Measurements from ENCODE around the gene NPFFR1. TPM values are rescaled to one million over a fixed set of nuclear protein-coding genes. Genes with fewer than 3 reads are reported as not detected.

NPFFR1 gene
- total RNA-seq, 4 donors from 2014 or later: 0.22 to 0.42 TPM; not detected in 2

- intact Hi-C loops (cut with DNase I; ENCODE audit: low total_unique reads): no loop called here
Measured at GRCh38 chr10:70328967-70329366, 45.2 kb upstream of the NPFFR1 start.

GRCh38 chr10:70328018-70328417 lies 44.2 kb upstream of the NPFFR1 start:
- intact Hi-C loops (cut with DNase I; ENCODE audit: low total_unique reads): no loop called here
- 93 to 94% methylated on average over 4 of the region's 4 CpGs for WGBS, 2 donors
- H3K4me3 ChIP-seq (ENCODE audit: low read depth, poor library complexity, severe bottlenecking): no peak overlapping the region
- no peak for TF ChIP-seq CTCF (IDR thresholded peaks at IDR 0.05)
- no peak for TF ChIP-seq POLR2A (IDR thresholded peaks at IDR 0.05)
- DNase-seq (ENCODE audit: low spot score in 2 of 2): no peak

More at GRCh38 chr10:70328967-70329366, 45.2 kb upstream of the NPFFR1 start:
- no peak for TF ChIP-seq CTCF (IDR thresholded peaks at IDR 0.05)
- TF ChIP-seq POLR2A (IDR thresholded peaks at IDR 0.05): no peak
- 62 to 75% methylated on average over 4 of the region's 4 CpGs for WGBS, 2 donors
- no peak for DNase-seq (ENCODE audit: low spot score in 2 of 2)
- H3K4me3 ChIP-seq (ENCODE audit: low read depth, poor library complexity, severe bottlenecking): no peak overlapping the region

- DNase-seq (ENCODE audit: low spot score in 2 of 2): peak in 1 of 2 donors; percentile 33
- 50 to 56% methylated on average over 10 of the region's 10 CpGs for WGBS, 2 donors
- intact Hi-C loops (cut with DNase I; ENCODE audit: low total_unique reads): no loop called here
Measured at GRCh38 chr10:70324951-70325781, 41.4 kb upstream of the NPFFR1 start.

GRCh38 chr10:70324339-70324861 lies 40.6 kb upstream of the NPFFR1 start:
- DNase-seq (ENCODE audit: low spot score in 2 of 2): no peak
- no peak overlapping the region for H3K4me3 ChIP-seq (ENCODE audit: low read depth, poor library complexity, severe bottlenecking)
- intact Hi-C loops (cut with DNase I; ENCODE audit: low total_unique reads): no loop called here
- 84 to 85% methylated on average over 11 of the region's 11 CpGs for WGBS, 2 donors
- no peak for TF ChIP-seq CTCF (IDR thresholded peaks at IDR 0.05)
- no peak for TF ChIP-seq POLR2A (IDR thresholded peaks at IDR 0.05)

More at GRCh38 chr10:70324951-70325781, 41.4 kb upstream of the NPFFR1 start:
- H3K4me3 ChIP-seq (ENCODE audit: low read depth, poor library complexity, severe bottlenecking): no peak overlapping the region
- no peak for TF ChIP-seq CTCF (IDR thresholded peaks at IDR 0.05)
- TF ChIP-seq POLR2A (IDR thresholded peaks at IDR 0.05): no peak

GRCh38 chr10:70323697-70324338 lies 40.0 kb upstream of the NPFFR1 start:
- intact Hi-C loops (cut with DNase I; ENCODE audit: low total_unique reads): no loop called here
- H3K4me3 ChIP-seq (ENCODE audit: low read depth, poor library complexity, severe bottlenecking): no peak overlapping the region
- 87 to 91% methylated on average over 16 to 18 of the region's 18 CpGs for WGBS, 2 donors
- TF ChIP-seq CTCF (IDR thresholded peaks at IDR 0.05): no peak
- no peak for TF ChIP-seq POLR2A (IDR thresholded peaks at IDR 0.05)
- DNase-seq (ENCODE audit: low spot score in 2 of 2): no peak

Measured in lower leg skin (tissue), 4 donors.